Stimulated activated CD8-positive, alpha-beta memory T cell treated with anti-CD3 and anti-CD28 coated beads, Interleukin-7, amount 100 ng/mL, for 48 hours (primary cell): ENCODE measurements around the gene ZNF783.
"Not testable (repeated sequence)": the region's sequence is repeated elsewhere in the genome, so short reads cannot be mapped to it uniquely, and the experiment has no call there.

Experiments used
- DNase-seq, 2 donors: peaks; one replicate each; pipeline ENCODE4 v3.0.0-alpha.2; 2020; ENCODE audit warnings: low read depth in 1 of 2; ENCODE audit errors: extremely low read depth in 1 of 2

The ZNF783 gene

DNA sequence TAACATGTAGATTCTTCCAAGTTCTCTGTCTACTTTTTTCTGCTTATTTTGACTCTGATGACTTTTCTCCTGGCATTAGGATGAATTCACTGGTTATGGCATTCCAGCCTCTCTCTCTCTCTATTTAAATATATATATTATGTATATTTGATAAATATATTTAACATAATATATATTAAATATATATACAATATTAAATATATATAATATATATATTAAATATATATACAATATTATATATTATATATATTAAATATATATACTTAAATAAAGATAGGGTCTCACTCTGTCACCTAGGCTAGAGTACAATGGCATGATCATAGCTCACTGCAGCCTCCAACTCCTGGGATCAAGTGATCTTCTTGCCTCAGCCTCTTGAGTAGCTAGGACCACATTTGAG, 60.7 kb downstream of the ZNF783 start:
- no peak for DNase-seq

GRCh38 chr7:149325248-149325647, 63.3 kb downstream of the ZNF783 start:
- no peak for DNase-seq

DNA sequence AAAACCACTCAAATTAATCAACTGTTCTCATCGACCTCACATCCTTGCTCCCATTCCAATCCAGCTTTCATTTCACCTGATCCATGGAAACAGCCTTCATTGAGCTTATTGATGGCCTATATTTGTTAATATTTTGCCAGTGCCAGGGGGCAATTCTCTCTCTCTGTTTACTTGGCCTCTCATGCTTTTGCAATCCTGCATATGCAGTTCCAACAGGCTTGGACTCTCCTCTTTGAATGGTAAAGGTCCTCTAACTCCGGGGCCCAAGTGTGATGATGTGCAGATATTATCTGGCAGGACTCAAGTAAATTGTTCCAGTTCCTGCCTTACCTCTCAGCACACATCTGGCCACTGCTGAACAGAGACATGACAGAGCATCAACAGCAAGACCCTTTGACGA, 67.3 kb downstream of the ZNF783 start:
- DNase-seq, result no peak

DNA sequence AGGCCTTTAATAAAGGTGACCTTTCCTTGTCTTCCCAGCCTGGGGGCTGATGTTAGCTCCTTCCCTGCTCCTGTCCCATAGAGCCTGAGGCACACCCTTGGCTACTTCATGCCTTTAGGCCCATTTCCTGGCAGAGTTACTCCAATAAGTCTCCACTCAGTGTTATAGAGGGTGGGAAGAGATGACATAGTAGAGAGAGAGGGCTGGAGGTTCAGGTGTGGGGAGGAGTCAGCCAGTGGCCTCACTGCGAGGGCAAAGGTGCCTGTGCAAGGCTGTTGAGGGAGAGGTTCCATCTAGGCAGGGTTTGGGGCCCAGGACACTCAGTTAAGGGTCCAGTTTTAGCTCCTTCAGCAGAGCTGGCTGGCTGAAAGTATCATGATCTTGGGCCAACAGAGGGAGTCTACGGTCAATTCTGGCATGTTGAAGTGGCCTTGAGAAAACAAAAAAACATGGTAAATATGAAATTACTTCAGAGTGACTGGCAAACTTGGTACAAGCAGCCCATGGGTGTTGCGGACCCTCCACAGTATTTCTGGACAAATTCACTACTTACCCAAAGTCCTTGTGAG, 67.9 kb downstream of the ZNF783 start:
- DNase-seq, result no peak

- DNase-seq, result no peak
Observed at GRCh38 chr7:149330914-149331567, 69.0 kb downstream of the ZNF783 start.

DNA sequence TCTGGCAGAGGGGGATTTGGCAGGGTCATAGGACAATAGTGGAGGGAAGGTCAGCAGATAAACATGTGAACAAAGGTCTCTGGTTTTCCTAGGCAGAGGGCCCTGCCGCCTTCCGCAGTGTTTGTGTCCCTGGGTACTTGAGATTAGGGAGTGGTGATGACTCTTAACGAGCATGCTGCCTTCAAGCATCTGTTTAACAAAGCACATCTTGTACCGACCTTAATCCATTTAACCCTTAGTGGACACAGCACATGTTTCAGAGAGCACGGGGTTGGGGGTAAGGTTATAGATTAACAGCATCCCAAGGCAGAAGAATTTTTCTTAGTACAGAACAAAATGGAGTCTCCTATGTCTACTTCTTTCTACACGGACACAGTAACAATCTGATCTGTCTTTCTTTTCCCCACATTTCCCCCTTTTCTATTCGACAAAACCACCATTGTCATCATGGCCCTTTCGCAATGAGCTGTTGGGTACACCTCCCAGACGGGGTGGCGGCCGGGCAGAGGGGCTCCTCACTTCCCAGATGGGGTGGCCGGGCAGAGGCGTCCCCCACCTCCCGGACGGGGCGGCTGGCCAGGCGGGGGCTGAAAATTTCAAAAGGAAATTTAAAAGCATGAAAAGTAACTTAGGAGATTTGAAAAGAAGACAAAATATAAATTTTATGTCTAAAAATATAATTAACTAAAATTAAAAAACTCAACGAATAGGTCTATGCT, 70.8 kb downstream of the ZNF783 start:
- not testable (repeated sequence) for DNase-seq

DNA sequence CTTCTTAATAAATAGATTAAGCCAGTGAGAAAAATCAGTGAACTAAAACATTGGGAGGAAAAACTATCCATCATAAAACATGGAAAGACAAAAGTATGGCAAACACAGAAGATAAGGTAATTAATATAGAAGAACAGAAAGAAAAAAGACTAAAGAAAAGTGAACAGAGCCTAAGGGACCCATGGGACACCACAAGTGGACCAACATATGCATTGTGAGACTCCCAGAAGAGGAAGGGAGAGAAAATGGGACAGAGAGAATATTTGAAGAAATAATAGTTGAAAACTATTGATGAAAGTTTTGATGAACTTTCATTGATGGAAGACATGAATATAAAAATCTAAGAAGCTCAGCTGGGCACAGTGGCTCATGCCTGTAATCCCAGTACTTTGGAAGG, 71.3 kb downstream of the ZNF783 start:
- no peak for DNase-seq

DNA sequence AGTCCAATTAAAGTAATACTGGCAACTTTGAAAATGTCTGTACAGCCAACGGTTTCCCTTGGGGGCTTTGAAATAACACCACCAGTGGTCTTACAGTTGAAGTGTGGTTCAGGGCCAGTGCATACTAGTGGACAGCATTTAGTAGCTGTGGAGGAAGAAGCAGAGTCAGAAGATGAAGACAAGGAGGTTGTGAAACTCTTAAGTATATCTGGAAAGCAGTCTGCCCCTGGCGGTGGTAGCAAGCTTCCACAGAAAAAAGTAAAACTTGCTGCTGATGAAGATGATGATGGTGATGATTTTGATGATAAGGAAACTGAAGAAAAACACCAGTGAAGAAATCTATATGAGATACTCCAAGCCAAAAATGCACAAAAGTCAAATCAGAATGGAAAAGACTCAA, 72.2 kb downstream of the ZNF783 start:
- no peak for DNase-seq
